DOHH2 (cell line): ENCODE data around the gene CCDC116.

ENCODE experiments used
- EZH2phosphoT487 ChIP-seq: fragments of 200-600 bp; sonication (generic); IDR thresholded peaks from 2 replicates; pipeline ENCODE4 v1.6.1; 2017; ENCODE audit warnings: borderline replicate concordance, mild to moderate bottlenecking, antibody characterized with exemption, low read length, moderate library complexity, mixed read lengths
- TF ChIP-seq, protein P1 (sequence below): fragments of 200-600 bp; sonication (generic); IDR thresholded peaks from one replicate; pipeline ENCODE4 v1.5.1; 2014; ENCODE audit warnings: antibody characterized with exemption, mild to moderate bottlenecking, low read depth, low read length; ENCODE audit not compliant: poor library complexity, severe bottlenecking

DNA sequence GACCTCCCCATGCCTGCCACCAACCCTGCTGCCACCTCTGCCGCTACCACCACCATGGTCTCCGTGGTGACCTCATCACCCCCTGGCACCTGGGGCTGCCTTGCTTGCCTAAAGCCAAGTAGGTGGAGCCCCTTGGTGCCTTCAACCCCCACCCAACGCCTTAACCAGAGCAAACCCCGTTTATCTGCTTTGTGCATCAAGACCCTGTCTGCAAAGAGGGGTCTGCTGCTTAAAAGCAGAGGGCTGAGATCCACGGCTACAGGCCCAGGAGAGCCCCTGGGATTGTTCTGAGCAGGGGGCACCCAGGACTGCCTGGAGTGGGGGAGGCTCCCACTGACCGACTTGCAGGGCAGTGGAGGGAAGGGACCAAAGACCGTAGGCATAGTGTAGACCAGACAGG lies 28.3 kb downstream of the CCDC116 start:
- TF ChIP-seq, protein P1, sequence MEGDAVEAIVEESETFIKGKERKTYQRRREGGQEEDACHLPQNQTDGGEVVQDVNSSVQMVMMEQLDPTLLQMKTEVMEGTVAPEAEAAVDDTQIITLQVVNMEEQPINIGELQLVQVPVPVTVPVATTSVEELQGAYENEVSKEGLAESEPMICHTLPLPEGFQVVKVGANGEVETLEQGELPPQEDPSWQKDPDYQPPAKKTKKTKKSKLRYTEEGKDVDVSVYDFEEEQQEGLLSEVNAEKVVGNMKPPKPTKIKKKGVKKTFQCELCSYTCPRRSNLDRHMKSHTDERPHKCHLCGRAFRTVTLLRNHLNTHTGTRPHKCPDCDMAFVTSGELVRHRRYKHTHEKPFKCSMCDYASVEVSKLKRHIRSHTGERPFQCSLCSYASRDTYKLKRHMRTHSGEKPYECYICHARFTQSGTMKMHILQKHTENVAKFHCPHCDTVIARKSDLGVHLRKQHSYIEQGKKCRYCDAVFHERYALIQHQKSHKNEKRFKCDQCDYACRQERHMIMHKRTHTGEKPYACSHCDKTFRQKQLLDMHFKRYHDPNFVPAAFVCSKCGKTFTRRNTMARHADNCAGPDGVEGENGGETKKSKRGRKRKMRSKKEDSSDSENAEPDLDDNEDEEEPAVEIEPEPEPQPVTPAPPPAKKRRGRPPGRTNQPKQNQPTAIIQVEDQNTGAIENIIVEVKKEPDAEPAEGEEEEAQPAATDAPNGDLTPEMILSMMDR: no peak
- no peak for TF ChIP-seq EZH2phosphoT487
